OCI-LY7 (cell line): Measurements from ENCODE around the gene ATP11A.

Source experiments
- EZH2phosphoT487 ChIP-seq: fragments of 200-600 bp; sonication (generic); IDR thresholded peaks from 2 replicates; pipeline ENCODE4 v1.6.1; 2018; ENCODE audit warnings: low read depth, borderline replicate concordance, mild to moderate bottlenecking, mixed run types, antibody characterized with exemption, low read length, moderate library complexity, mixed read lengths
- TF ChIP-seq, protein P1 (sequence below): fragments of 200-600 bp; sonication (generic); conservative IDR thresholded peaks from 2 replicates; pipeline ENCODE4 v1.5.1; 2014; ENCODE audit warnings: mild to moderate bottlenecking, antibody characterized with exemption, low read length, moderate library complexity, mixed read lengths

DNA sequence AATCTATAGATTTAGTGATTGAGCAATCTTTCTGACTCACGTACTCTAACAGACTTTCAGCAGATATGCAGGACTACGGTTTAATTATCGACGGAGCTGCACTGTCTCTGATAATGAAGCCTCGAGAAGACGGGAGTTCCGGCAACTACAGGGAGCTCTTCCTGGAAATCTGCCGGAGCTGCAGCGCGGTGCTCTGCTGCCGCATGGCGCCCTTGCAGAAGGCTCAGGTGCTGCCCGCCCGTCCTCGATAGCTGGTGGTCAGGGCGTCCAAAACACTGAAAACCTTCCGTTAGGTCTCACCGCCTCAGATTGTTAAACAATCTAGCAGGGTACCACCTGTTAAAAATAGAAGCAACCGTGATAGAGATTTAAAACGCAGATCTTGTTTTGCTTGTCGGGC lies 166.0 kb downstream of the ATP11A start:
- TF ChIP-seq, protein P1, sequence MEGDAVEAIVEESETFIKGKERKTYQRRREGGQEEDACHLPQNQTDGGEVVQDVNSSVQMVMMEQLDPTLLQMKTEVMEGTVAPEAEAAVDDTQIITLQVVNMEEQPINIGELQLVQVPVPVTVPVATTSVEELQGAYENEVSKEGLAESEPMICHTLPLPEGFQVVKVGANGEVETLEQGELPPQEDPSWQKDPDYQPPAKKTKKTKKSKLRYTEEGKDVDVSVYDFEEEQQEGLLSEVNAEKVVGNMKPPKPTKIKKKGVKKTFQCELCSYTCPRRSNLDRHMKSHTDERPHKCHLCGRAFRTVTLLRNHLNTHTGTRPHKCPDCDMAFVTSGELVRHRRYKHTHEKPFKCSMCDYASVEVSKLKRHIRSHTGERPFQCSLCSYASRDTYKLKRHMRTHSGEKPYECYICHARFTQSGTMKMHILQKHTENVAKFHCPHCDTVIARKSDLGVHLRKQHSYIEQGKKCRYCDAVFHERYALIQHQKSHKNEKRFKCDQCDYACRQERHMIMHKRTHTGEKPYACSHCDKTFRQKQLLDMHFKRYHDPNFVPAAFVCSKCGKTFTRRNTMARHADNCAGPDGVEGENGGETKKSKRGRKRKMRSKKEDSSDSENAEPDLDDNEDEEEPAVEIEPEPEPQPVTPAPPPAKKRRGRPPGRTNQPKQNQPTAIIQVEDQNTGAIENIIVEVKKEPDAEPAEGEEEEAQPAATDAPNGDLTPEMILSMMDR: no peak
- no peak for TF ChIP-seq EZH2phosphoT487
